K562 (cell line): ENCODE data around the gene EDEM1. TPM values are rescaled to one million over a fixed set of nuclear protein-coding genes. Genes with fewer than 3 reads are reported as not detected.

ENCODE experiments used
- BRD9 ChIP-seq: fragments of 450-650 bp; IDR thresholded peaks from 2 replicates; pipeline ENCODE4 v1.6.1; 2018; ENCODE audit warnings: low read depth; ENCODE audit not compliant: partially characterized antibody
- E2F3 ChIP-seq: fragments of 250-450 bp; sonication (Bioruptor Pico); IDR thresholded peaks from 2 replicates; pipeline ENCODE4 v1.4.0; 2020; ENCODE audit warnings: mild to moderate bottlenecking
- HLTF ChIP-seq: fragments of 450-650 bp; IDR thresholded peaks from 2 replicates; pipeline ENCODE4 v1.6.1; 2016
- IRF1 ChIP-seq: sonication (generic); formaldehyde crosslinking; IDR thresholded peaks from 2 replicates; pipeline ENCODE4 v1.8.0; 2022; ENCODE audit warnings: missing genetic modification reagents, mild to moderate bottlenecking, borderline replicate concordance
- KDM2B ChIP-seq: fragments of 250-450 bp; sonication (Bioruptor Pico); IDR thresholded peaks from 2 replicates; pipeline ENCODE4 v1.8.0; 2021; ENCODE audit warnings: mild to moderate bottlenecking, moderate library complexity
- KDM4B ChIP-seq, 2 experiments: fragments of 450-650 bp in 1 of 2; sonication (generic) in 1 of 2; IDR thresholded peaks; 2 replicates each; pipeline ENCODE4 v1.6.1; 2016 to 2017; ENCODE audit warnings: borderline replicate concordance in 2 of 2, antibody characterized with exemption in 1 of 2, low read depth in 1 of 2, mild to moderate bottlenecking in 1 of 2
- MBD2 ChIP-seq: sonication (generic); IDR thresholded peaks from 2 replicates; pipeline ENCODE4 v1.6.1; 2016; ENCODE audit warnings: low read depth, borderline replicate concordance
- MCM2 ChIP-seq: fragments of 450-650 bp; IDR thresholded peaks from 2 replicates; pipeline ENCODE4 v1.6.1; 2017; ENCODE audit warnings: low read depth, mild to moderate bottlenecking
- MECOM ChIP-seq: fragments of 250-450 bp; sonication (Bioruptor Pico); IDR thresholded peaks from 2 replicates; pipeline ENCODE4 v1.8.0; 2022; ENCODE audit warnings: inconsistent platforms
- MEIS2 ChIP-seq: fragments of 450-650 bp; IDR thresholded peaks from 2 replicates; pipeline ENCODE4 v1.6.1; 2014; ENCODE audit warnings: mild to moderate bottlenecking; ENCODE audit not compliant: partially characterized antibody
- NCOA1 ChIP-seq: fragments of 450-650 bp; IDR thresholded peaks from 2 replicates; pipeline ENCODE4 v1.6.1; 2016; ENCODE audit warnings: low read depth
- NFE2 ChIP-seq: IDR thresholded peaks from 2 replicates; pipeline ENCODE4 v1.6.1; 2014; ENCODE audit warnings: antibody characterized with exemption, low read depth
- NFIX ChIP-seq: fragments of 250-450 bp; sonication (Bioruptor Pico); IDR thresholded peaks from 2 replicates; pipeline ENCODE4 v1.4.0; 2020; ENCODE audit warnings: low read depth, mild to moderate bottlenecking, moderate library complexity
- SMARCB1 ChIP-seq: IDR thresholded peaks from 2 replicates; pipeline ENCODE4 v1.6.1; 2011; ENCODE audit warnings: improper control_type of control experiment, low read depth; ENCODE audit not compliant: insufficient read length
- STAT5A ChIP-seq: IDR thresholded peaks from 2 replicates; pipeline ENCODE4 v1.6.1; 2012; ENCODE audit warnings: low read length, inconsistent platforms, borderline replicate concordance
- TCF3 ChIP-seq: sonication (generic); formaldehyde crosslinking; IDR thresholded peaks from 2 replicates; pipeline ENCODE4 v1.4.0; 2020; ENCODE audit warnings: mild to moderate bottlenecking, missing genetic modification reagents
- TFAM ChIP-seq: fragments of 250-450 bp; sonication (Bioruptor Pico); conservative IDR thresholded peaks from 2 replicates; pipeline ENCODE4 v1.5.0; 2021; ENCODE audit warnings: mild to moderate bottlenecking, moderate library complexity
- TOE1 ChIP-seq, 2 experiments: fragments of 450-650 bp in 1 of 2; sonication (generic) in 1 of 2; formaldehyde crosslinking in 1 of 2; IDR thresholded peaks; 2 replicates each; pipeline versions ENCODE4 v1.7.1 to v1.8.0; 2016 to 2022; ENCODE audit warnings: borderline replicate concordance in 2 of 2, mild to moderate bottlenecking in 2 of 2, antibody characterized with exemption in 1 of 2, inconsistent platforms in 1 of 2, low read depth in 1 of 2, missing genetic modification reagents in 1 of 2, moderate library complexity in 1 of 2
- ZNF121 ChIP-seq: sonication (generic); formaldehyde crosslinking; conservative IDR thresholded peaks from 2 replicates; pipeline ENCODE4 v1.8.0; 2022; ENCODE audit warnings: missing genetic modification reagents
- ZNF280B ChIP-seq: fragments of 250-450 bp; sonication (Bioruptor Pico); IDR thresholded peaks from 2 replicates; pipeline ENCODE4 v1.5.1; 2021; ENCODE audit warnings: mild to moderate bottlenecking
- ZNF408 ChIP-seq: fragments of 250-450 bp; sonication (Bioruptor Pico); IDR thresholded peaks from 2 replicates; pipeline ENCODE4 v1.4.0; 2020; ENCODE audit warnings: low read depth, mild to moderate bottlenecking, moderate library complexity
- ZNF41 ChIP-seq: fragments of 250-450 bp; sonication (Bioruptor Pico); conservative IDR thresholded peaks from 2 replicates; pipeline ENCODE4 v1.4.0; 2020; ENCODE audit warnings: mild to moderate bottlenecking
- polyA plus RNA-seq, 8 experiments: library from polyadenylated mRNA; depleted of rRNA in 4 of 8; stranded (reverse) in 5 of 8; unstranded in 3 of 8; fragments of >200 nt; fragmentation: Nextera tagmentation in 2 of 8; fragmentation: Illumina TruSeq in 1 of 8; extraction: Ambion mirVana in 2 of 8; extraction: Trizol in 1 of 8; gene quantifications; 2 replicates each; pipeline versions ENCODE4 v1.2.1 to v1.2.3, GENCODE V29; 2011 to 2014; ENCODE audit warnings: inconsistent platforms in 1 of 8, missing spikeins in 1 of 8
- total RNA-seq, 7 experiments: library from RNA; depleted of rRNA in 6 of 7; stranded (reverse); fragments of >200 nt in 6 of 7; fragmentation: Illumina TruSeq in 2 of 7; extraction: Trizol in 2 of 7; gene quantifications; 2 replicates each; pipeline versions ENCODE4 v1.2.1 to v1.2.3, GENCODE V29; 2011 to 2021; ENCODE audit warnings: low replicate concordance in 1 of 7
- TF ChIP-seq, protein P1 (sequence below), 2 experiments: fragments of 450-650 bp in 1 of 2; sonication (generic) in 1 of 2; formaldehyde crosslinking in 1 of 2; IDR thresholded peaks in 1 of 2; conservative IDR thresholded peaks in 1 of 2; 2 replicates each; pipeline versions ENCODE4 v1.6.1 to v1.8.1; 2016 to 2023; ENCODE audit warnings: mild to moderate bottlenecking in 2 of 2, moderate library complexity in 2 of 2, inconsistent platforms in 1 of 2, missing genetic modification reagents in 1 of 2
- TF ChIP-seq, protein P2 (sequence below), 2 experiments: IDR thresholded peaks; 2 replicates each; pipeline ENCODE4 v1.6.1; 2011; ENCODE audit warnings: borderline replicate concordance in 1 of 2, control low read depth in 1 of 2, low read depth in 1 of 2, low read length in 1 of 2, mild to moderate bottlenecking in 1 of 2, mixed read lengths in 1 of 2, moderate library complexity in 1 of 2; ENCODE audit not compliant: insufficient read depth in 1 of 2, insufficient read length in 1 of 2, poor library complexity in 1 of 2, severe bottlenecking in 1 of 2; ENCODE audit errors: extremely low read depth in 1 of 2

EDEM1 gene
- total and polyA plus RNA-seq, 9 of the 15 experiments (the other 6 are each of a cell fraction or from before 2014, with no cell fraction given): 6.2 to 36.7 (median 14.3) TPM

- no peak for TF ChIP-seq MCM2
- no peak for TF ChIP-seq TFAM (CRISPR knock-in tag)
- no peak for TF ChIP-seq ZNF41 (CRISPR knock-in tag)
- TF ChIP-seq E2F3 (CRISPR knock-in tag): no peak
- TF ChIP-seq, protein P1, sequence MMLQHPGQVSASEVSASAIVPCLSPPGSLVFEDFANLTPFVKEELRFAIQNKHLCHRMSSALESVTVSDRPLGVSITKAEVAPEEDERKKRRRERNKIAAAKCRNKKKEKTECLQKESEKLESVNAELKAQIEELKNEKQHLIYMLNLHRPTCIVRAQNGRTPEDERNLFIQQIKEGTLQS (IDR thresholded peaks at IDR 0.05): peak; percentile 98
- TF ChIP-seq, protein P1 (CRISPR knock-in tag; conservative IDR thresholded peaks at IDR 0.05): peak; percentile 84
- no peak for TF ChIP-seq TCF3 (CRISPR knock-in tag)
- TF ChIP-seq STAT5A: peak; percentile 51; the same call in 1 of the 2 replicates
- no peak for TF ChIP-seq IRF1
- no peak for TF ChIP-seq ZNF280B (CRISPR knock-in tag)
- TF ChIP-seq HLTF: no peak
- peak; percentile 39 for TF ChIP-seq MEIS2
- TF ChIP-seq KDM4B (IDR thresholded peaks at IDR 0.05; ENCODE audit: borderline replicate concordance in 2 of 2, low read depth in 1 of 2): no peak
- TF ChIP-seq, protein P2, sequence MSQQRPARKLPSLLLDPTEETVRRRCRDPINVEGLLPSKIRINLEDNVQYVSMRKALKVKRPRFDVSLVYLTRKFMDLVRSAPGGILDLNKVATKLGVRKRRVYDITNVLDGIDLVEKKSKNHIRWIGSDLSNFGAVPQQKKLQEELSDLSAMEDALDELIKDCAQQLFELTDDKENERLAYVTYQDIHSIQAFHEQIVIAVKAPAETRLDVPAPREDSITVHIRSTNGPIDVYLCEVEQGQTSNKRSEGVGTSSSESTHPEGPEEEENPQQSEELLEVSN (IDR thresholded peaks at IDR 0.05; ENCODE audit: borderline replicate concordance in 1 of 2, extremely low read depth in 1 of 2, insufficient read depth in 1 of 2, insufficient read length in 1 of 2, low read depth in 1 of 2, low read length in 1 of 2, poor library complexity in 1 of 2, severe bottlenecking in 1 of 2): no peak
- peak; percentile 82; the same call in 1 of the 2 replicates for TF ChIP-seq TOE1 (IDR thresholded peaks at IDR 0.05; ENCODE audit: borderline replicate concordance)
- TF ChIP-seq TOE1 (CRISPR knock-in tag; IDR thresholded peaks at IDR 0.05; ENCODE audit: borderline replicate concordance, low read depth): no peak
- no peak for TF ChIP-seq KDM2B (CRISPR knock-in tag)
- TF ChIP-seq MECOM (CRISPR knock-in tag): peak; percentile 31; the same call in 1 of the 2 replicates
- TF ChIP-seq BRD9: peak; percentile 39
- TF ChIP-seq MBD2: no peak
- TF ChIP-seq NFE2: 0 out of 2 replicates have a peak, but pooled peaks have one; percentile 25
- no peak for TF ChIP-seq NFIX (CRISPR knock-in tag)
- no peak for TF ChIP-seq SMARCB1
- TF ChIP-seq NCOA1: no peak
- TF ChIP-seq ZNF408 (CRISPR knock-in tag): no peak
- no peak for TF ChIP-seq ZNF121 (CRISPR knock-in tag)
Measured at GRCh38 chr3:5194801-5195509, 7.4 kb downstream of the EDEM1 start (continued).
